Activated T-cell treated with anti-CD3 and anti-CD28 coated beads, Interleukin-2, amount 50 U/mL, for 1 hour (primary cell): ENCODE data around the gene SMIM10.
"Not testable (repeated sequence)": the region's sequence is repeated elsewhere in the genome, so short reads cannot be mapped to it uniquely, and the experiment has no call there.

Experiments used
- DNase-seq: peaks from one replicate; pipeline ENCODE4 v3.0.0-alpha.2; 2020

SMIM10 gene

GRCh38 chrX:134990801-134991481, at the start of gene SMIM10:
Gene SMIM10, plus strand, starts transcription at chrX:134990991. Its CDS starts 105 bp downstream, at chrX:134991096.
- peak; percentile 32 for DNase-seq

- DNase-seq: not testable (repeated sequence)
Measured at GRCh38 chrX:134946364-134946763, 44.4 kb upstream of the SMIM10 start.

- no peak for DNase-seq
Measured at GRCh38 chrX:134948333-134949241, 42.2 kb upstream of the SMIM10 start.

- DNase-seq: no peak
Measured at GRCh38 chrX:134949271-134949670, 41.5 kb upstream of the SMIM10 start.

- no peak for DNase-seq
Measured at GRCh38 chrX:134957836-134958235, 33.0 kb upstream of the SMIM10 start.

- DNase-seq: not testable (repeated sequence)
Measured at GRCh38 chrX:134960366-134960765, 30.4 kb upstream of the SMIM10 start.

- no peak for DNase-seq
Measured at GRCh38 chrX:134963041-134963440, 27.8 kb upstream of the SMIM10 start.

DNA sequence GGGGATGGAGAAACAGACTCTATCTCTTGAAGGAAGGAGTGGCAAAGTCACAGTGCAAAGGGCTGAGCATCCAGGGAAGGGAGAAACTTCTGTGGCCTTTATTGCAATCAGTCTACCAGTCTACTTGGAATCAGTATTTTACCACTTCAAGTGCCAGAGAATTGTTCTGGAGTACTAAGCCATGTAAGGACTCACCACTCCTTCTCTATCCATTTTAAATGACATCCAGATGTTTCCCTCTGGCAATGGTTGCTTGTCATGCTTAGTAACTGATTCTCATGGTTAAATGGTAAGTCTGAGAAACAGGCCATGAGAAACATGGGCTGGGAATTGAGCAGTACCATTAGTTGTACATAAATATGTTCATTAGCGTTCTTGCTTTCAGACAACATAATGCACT, 21.1 kb upstream of the SMIM10 start:
- no peak for DNase-seq

DNA sequence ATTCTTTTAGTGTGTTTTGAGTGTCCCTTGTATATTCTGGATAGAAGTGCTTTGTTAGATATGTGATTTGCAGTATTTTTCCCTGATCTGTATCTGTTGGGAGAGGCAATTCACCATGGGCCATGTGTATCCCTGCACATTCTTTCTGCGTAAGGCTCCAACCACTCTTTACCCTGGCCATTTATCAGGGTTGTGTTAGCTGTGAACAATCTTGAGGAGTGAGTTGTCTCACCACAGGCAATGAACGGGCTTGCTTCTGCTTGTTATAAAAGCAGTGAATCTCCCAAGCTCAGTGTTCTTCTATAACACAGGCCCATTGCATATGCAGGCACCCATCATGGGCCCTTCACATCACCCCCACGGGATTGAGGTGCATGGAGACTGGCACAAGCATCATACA, 18.9 kb upstream of the SMIM10 start:
- DNase-seq: no peak

GRCh38 chrX:134975516-134975915, 15.3 kb upstream of the SMIM10 start:
- DNase-seq: no peak

DNA sequence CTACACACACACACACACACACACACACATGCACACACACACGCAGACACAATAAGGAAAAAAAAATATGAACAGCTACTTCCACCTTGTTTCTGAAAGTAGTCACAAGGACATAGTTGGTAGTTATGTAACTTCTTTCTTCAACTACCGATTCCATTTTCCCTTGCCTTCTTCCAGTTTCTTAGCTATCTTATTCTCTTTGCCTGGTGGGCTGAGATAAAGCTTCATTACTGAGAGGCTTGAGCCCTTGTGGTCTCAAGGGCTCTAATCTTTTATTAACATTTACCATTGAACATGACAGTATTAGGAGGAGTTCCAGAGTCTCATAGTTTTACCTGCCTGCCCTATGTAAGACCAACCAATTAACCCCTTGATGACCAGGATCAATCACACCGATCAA, 8.9 kb upstream of the SMIM10 start:
- DNase-seq: no peak

DNA sequence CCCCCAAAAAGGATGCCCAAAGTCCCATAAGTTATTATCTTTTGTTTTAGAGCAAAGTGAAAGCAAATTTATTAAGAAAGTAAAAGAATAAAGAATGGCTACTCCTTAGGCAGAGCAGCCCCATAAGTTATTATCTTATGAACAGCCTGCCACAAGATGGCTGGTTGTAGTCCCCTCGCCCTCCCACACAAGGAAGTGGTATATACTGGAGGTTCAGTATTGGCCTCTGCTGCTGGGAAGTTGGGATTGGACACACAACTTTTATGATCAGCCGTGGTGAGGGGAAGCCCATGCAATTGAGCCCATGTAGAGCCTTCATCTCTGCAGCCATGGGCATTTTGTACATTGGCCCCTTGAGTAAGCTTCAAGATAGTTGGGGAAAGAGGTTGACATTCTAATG, 8.0 kb upstream of the SMIM10 start:
- no peak for DNase-seq

GRCh38 chrX:134985479-134985878, 5.3 kb upstream of the SMIM10 start:
- DNase-seq: no peak

DNA sequence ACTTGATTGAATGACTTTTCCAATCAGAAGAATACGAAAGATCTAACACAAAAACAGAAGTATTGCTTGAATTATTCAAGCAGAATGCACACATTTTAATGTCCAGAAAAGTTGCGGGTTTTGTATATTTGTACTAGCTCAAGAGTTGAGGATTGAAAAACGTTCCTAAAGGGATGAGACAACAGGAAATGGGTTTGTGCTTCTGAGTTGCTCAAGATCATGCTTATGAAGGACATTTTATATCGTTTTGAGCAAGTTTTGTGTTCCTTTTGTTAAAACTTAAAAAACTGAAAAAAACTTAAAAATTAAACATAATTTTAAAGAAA, 353 bp upstream of the SMIM10 start:
- DNase-seq: no peak

DNA sequence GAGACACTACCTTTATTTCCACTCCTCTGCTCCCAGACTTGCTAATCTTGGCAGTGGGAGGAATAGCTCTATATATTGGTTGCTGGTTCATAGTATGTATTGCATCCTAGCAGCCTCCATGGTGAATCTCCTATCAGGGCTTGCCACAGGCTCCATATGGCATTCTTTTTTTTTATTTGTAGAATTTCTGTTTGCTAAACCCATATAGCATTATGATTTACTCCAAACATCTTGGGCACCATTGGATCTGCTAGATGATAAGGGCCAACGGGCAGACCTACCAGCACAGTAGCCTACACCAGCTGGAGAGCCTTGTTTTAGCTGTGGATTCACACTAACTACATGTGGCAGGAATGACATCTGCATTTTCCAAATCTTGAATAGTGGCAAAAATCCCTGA, 6.9 kb downstream of the SMIM10 start:
- DNase-seq: no peak

DNA sequence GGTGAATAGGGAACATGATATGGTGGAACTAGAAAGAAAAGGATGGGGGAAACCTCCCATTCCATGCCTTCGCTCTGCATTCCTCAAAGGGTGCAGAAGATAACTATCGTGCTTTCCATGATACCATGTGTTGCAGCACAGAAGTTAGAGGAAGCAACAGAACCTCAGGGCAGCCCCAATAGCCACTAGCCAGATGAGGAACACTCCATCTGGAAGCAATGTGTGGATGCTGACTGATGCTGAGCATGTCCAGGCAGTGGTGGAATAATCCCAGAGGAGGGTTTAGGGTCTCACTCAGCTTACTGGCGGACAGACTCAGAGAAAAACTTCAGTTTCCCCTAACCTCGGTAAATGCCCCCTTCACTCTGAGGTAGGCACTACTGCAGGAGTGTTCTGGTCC, 7.5 kb downstream of the SMIM10 start:
- DNase-seq: no peak

DNA sequence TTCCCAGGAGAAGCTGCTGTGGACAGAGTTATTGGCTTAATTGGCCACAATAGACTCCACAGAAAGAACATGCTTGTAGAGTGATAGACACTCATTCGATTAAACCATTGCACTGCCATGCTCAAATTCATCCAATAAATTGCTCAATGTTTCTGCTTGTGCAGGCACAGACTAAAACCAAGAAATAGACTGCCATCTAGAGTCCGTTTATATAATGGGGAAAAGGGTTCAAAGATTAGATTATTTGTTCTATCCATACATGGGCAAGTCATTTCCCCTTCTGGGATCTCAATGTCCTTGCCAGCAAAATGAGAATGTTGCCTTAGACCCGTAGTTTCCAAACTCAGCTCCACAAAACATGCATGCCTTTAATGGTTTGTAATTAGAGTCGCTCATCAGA, 8.7 kb downstream of the SMIM10 start:
- no peak for DNase-seq

- no peak for DNase-seq
Measured at GRCh38 chrX:135000516-135000915, 9.7 kb downstream of the SMIM10 start.

- peak; percentile 92 for DNase-seq
Measured at GRCh38 chrX:135003876-135004623, 13.3 kb downstream of the SMIM10 start.

DNA sequence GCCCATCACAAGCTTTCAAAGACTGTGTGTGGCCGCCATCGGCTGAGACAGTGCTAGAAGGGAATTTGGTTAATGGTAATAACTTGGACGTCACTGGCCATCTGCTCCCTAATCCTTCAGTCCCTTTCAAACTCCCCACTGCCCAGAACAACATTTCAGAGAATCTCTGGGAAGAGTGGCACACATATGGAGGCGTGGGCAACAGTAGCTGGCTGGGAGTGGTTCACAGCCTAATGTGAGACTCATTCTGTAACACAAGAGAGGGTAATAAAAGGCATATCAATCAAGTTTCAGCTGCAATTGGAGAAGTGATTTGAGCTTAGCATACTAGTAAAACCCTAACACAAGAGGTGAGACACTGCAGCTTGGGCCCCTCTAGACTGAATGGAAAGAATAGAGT, 15.4 kb downstream of the SMIM10 start:
- DNase-seq: no peak

DNA sequence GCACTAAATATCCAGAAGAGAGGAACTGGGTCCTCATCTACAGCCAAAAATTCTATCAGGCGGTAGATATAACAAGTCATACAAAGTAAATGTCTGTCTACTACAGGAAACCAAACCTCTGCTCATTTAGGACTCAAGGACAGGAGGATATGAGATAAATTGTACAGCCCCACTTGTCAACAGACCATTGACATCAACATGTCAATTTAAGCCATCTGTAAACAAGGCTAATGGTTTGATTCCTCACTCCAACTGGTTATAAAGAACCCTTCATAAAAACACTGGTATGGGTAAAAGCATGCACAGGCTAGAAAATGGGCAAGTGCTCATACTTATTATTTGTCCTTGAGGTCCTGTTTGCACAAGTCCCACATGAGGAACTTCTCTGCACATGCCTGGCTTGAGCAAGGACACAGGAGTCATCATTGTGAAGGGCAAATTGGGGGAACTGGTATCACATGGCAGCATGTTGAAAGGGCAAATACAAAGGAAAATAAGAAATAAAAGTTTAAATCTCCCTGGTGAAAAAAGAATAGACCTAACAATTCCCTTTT, 18.3 kb downstream of the SMIM10 start:
- no peak for DNase-seq

GRCh38 chrX:135009838-135010237, 19.0 kb downstream of the SMIM10 start:
- DNase-seq: no peak

- no peak for DNase-seq
Measured at GRCh38 chrX:135010921-135011320, 20.1 kb downstream of the SMIM10 start.
